Measurements from ENCODE around the gene ITGB4.
"Not testable (repeated sequence)": the region's sequence is repeated elsewhere in the genome, so short reads cannot be mapped to it uniquely, and the experiment has no call there.

GRCh38 chr17:75759978-75760640 lies 38.9 kb downstream of the ITGB4 start:
- TF ChIP-seq POLR2AphosphoS5 (IDR thresholded peaks at IDR 0.05; ENCODE audit: low read depth); NANOG (IDR thresholded peaks at IDR 0.05; ENCODE audit: borderline replicate concordance); CTCF (conservative IDR thresholded peaks at IDR 0.05; ENCODE audit: low read depth in 2 of 2); REST (IDR thresholded peaks at IDR 0.05; ENCODE audit: unreplicated experiment); EZH2 (IDR thresholded peaks at IDR 0.05; ENCODE audit: low read depth, unreplicated experiment); ZNF462 (CRISPR knock-in tag; IDR thresholded peaks at IDR 0.05); EZH2phosphoT487 (IDR thresholded peaks at IDR 0.05; ENCODE audit: unreplicated experiment); ZNF114 (CRISPR knock-in tag; IDR thresholded peaks at IDR 0.05); JUNB (IDR thresholded peaks at IDR 0.05; ENCODE audit: unreplicated experiment); CREB1 (CRISPR knock-in tag; IDR thresholded peaks at IDR 0.05; ENCODE audit: low read depth); ZNF331 (CRISPR knock-in tag; IDR thresholded peaks at IDR 0.05; ENCODE audit: low read depth); ETS1 (IDR thresholded peaks at IDR 0.05): not testable (repeated sequence)

Measured in GM23338 (cell line).